GM21786 (cell line): ENCODE data around the gene GID8.

Experiments used
- ATAC-seq: cut with Tn5 transposase; IDR thresholded peaks from one replicate; pipeline ENCODE4 v1.9.1; 2021; ENCODE audit not compliant: unreplicated experiment

The GID8 gene

GRCh38 chr20:62938105-62938888, at the start of gene GID8:
Gene GID8 (plus strand): TSS chr20:62938147. CDS start chr20:62941503, 3,356 bp downstream.
- ATAC-seq: peak; percentile 46

DNA sequence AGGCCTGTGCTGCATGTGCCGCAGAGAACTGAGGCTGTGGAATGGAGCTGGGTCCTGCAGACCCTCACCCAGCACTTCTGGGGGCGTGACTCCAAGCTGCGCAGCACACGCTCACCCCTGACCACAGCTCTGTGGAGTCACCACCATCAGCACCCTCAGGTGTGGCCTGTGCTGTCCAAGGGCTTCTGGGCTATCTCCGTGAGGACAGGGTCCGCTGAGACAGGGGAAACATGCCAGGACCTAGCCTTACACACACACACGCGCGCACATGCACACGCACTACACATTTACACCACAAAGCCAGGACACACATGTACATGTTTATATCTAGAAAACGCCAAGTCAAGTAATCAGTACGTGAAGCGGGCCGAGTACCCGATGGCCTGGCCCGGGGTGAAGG, 49.5 kb upstream of the GID8 start:
- no peak for ATAC-seq

- no peak for ATAC-seq
Measured at GRCh38 chr20:62888910-62889309, 49.0 kb upstream of the GID8 start.

GRCh38 chr20:62889411-62889810, 48.5 kb upstream of the GID8 start:
- ATAC-seq: no peak

DNA sequence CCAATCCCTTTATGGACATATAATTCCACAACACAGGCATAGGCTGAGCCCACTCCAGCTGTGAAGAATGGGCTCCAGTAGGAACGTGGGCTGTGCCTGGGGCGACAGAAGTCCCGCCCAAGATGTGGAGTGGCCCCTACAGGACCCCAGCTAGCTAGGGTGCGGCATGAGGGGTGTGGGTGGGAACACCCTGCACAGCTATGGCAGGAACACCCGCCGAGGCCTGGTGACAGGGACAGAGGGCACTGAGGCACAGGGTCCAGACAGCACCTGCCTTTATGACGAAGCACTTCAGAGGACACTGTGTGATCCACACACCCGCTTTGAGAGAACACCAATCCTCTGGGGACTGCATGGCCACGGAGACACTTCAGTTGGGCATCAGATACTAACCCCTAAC, 48.1 kb upstream of the GID8 start:
- no peak for ATAC-seq

DNA sequence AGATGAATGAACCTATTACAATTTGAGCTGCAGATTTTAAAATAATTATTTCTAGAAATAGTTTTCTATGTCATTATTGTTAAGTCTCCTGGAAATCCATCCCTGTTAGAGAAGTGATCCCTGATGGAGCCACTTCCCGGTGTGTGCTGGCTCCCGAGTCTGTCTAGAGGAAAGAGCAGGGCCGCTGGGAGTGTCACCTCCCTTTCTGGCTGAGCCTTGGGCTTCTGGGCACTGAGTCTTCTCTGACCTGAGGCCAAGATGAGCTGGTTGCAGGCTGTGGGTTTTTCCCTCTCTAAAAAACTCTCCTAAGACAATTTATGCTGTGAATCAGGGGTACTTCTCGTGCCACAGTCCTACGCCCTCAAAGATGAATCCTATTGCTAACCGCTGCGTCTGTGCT, 47.5 kb upstream of the GID8 start:
- ATAC-seq: no peak

- no peak for ATAC-seq
Measured at GRCh38 chr20:62891111-62891510, 46.8 kb upstream of the GID8 start.

GRCh38 chr20:62892348-62893304, 45.3 kb upstream of the GID8 start:
- ATAC-seq: no peak

DNA sequence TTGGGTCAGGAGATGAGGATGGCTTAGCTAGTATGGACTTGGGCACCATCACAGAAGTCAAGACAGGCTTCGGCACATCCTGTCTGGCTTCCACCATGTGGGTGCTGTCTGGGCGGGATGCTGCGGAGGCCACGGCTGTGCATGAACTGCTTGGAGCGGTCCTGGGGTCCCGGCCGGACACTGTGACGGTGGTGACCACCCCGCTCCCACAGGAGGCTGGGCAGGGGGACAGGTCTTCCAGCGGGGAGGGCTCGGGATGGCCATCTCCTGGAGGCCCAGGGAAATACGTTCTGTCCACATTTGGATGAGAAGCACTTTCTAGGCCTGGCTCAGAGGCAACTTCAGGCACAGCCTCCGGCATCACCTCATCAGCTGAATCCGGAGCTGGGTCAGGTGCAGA, 44.2 kb upstream of the GID8 start:
- no peak for ATAC-seq

DNA sequence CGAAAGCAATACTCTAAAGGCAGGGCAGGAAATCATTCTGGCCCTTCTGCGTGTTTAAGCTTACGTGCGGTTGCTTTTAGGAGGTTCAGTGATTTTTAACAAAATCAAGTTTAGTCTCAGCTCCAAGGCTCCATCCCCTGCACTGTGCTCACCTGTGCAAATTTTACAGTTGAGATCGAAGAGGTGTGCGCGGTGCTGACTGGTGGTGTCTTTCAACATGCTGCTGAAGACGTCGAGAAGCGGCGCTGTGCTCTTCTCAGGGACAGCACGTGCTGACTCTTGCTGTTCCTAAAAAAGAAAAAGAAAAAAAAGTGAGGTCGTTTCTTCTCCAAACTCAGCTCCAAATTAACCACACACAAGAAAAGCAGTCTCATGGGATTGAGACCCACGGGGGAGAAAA, 43.7 kb upstream of the GID8 start:
- no peak for ATAC-seq

- no peak for ATAC-seq
Measured at GRCh38 chr20:62895539-62895938, 42.4 kb upstream of the GID8 start.

DNA sequence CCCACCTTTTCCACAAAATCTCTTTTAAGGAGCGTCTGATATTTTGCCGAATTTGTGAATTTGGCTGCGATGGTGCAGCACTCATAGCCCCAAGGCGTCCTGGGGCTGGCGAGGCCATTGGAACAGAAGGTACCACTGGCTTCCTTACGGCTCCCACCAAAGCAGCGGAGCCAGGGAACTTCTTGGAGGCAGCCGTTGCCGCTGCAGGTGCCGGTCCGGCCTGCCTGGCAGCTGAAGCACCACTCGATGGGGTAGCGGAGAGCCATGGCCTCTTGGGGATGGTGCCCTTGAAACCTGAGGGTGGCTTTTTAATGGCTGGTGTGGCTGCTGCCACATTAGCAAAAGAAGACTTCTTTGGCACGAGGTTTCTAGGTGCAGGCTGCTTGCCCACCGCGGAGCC, 41.4 kb upstream of the GID8 start:
- ATAC-seq: no peak

DNA sequence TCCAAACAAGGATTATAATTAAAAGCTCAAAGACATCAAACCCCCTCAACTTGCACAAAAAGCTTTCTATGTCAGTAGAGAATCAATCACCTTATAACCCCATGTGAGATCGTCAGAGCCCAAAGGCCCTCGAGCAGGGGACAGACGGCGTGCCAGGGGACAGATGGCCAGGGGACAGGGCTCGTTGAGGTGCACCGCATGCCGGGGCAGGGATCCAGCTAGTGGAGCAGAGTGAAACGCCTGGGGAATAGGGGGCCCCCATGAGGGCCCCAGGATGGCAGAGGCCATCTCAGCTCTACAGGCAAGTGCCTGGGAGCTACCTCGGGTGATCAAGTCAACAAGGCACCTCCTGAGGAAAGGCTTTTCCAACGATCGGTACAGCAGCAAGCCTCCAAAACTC, 40.3 kb upstream of the GID8 start:
- no peak for ATAC-seq

- ATAC-seq: no peak
Measured at GRCh38 chr20:62898093-62898964, 39.6 kb upstream of the GID8 start.

DNA sequence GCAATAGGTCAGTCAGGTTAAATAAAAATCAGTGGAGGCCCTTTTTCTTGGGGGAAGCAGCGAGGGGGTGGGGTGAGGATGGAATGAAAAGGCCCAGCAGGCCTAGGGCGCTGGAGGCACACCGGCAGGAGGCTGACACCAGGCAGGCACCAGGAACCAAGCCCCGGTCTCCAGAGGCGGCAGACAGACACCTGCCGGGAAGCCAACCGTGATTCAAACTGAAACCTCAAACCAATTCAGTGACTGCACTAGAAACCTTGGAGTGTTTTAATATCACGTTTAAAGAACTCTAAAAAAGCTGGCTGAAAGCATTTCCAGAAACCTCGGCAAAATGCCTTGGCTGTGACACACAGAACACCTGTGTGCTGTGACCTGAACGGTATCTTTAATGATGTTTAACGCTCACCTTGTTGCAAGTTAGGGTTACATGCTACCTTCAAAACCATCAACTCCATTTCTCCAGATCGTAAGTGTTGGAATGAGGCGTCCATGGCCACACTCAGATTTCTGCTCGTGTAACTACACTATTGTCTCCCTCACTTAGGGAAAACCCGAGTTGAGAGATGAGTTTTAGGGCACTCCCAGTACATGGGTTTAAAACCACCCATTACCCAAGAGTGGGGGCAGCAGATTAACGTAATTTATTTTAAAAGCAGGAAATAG, 38.8 kb upstream of the GID8 start:
- ATAC-seq: no peak

- ATAC-seq: no peak
Measured at GRCh38 chr20:62899633-62900051, 38.3 kb upstream of the GID8 start.

- peak; percentile 76 for ATAC-seq
Measured at GRCh38 chr20:62900052-62900691, 37.8 kb upstream of the GID8 start.

GRCh38 chr20:62900692-62901584, 37.0 kb upstream of the GID8 start:
- no peak for ATAC-seq

GRCh38 chr20:62901891-62902290, 36.1 kb upstream of the GID8 start:
- ATAC-seq: no peak
